Measurements from ENCODE around the gene PGGHG. TPM values are rescaled to one million over a fixed set of nuclear protein-coding genes. Genes with fewer than 3 reads are reported as not detected.

The PGGHG gene
- total RNA-seq, 1 donor from 2014 or later: 14.4 TPM

DNA sequence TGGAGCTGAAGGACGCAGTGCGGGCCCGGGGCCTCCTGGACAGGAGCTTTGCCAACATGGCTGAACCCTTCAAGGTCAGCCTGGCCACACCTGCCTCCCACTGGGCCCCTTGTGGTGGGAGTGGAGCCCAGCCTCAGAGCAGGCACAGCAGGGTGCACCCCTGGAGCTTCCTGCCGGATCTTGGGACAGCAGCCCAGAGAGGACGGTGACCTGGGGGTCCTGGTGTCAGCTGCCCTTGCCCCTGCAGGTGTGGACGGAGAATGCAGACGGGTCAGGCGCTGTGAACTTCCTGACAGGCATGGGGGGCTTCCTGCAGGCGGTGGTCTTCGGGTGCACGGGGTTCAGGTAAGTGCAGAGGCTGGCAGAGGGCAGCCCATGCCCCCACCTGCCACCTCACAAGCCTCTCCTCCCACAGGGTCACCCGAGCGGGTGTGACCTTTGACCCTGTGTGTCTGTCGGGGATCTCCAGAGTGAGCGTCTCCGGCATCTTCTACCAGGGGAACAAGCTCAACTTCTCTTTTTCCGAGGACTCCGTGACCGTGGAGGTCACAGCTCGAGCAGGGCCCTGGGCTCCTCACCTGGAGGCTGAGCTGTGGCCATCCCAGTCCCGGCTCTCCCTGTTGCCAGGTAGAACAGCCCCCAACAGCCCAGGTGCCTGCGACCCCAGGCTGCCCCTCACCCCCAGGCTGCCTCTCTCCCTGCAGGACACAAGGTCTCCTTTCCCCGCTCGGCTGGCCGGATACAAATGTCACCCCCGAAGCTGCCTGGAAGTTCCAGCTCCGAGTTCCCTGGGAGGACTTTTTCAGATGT lies 5.1 kb downstream of the PGGHG start:
- Mint-ChIP-seq H3K27ac (ENCODE audit: unreplicated experiment) (no peak overlapping the region), H3K4me1 (ENCODE audit: low read depth, unreplicated experiment) (peaks cover 5% of the 10 kb centered on the region), H3K9me3 (ENCODE audit: unreplicated experiment) (peaks cover 2% of the 10 kb centered on the region), H3K27me3 (ENCODE audit: unreplicated experiment) (peaks cover 11% of the 10 kb centered on the region), H3K4me3 (ENCODE audit: unreplicated experiment) (no peak overlapping the region), H3K36me3 (ENCODE audit: unreplicated experiment) (no peaks in the 10 kb centered on the region)
- peak; percentile 14 for DNase-seq
- TF ChIP-seq CTCF (IDR thresholded peaks at IDR 0.05; ENCODE audit: partially characterized antibody, unreplicated experiment): no peak

GRCh38 chr11:294780-295179 lies 5.9 kb downstream of the PGGHG start:
- TF ChIP-seq CTCF (IDR thresholded peaks at IDR 0.05; ENCODE audit: partially characterized antibody, unreplicated experiment): no peak
- DNase-seq: peak; percentile 13
- no peak overlapping the region for H3K27ac Mint-ChIP-seq (ENCODE audit: unreplicated experiment)
- H3K4me3 Mint-ChIP-seq (ENCODE audit: unreplicated experiment): no peak overlapping the region
- H3K4me1 Mint-ChIP-seq (ENCODE audit: low read depth, unreplicated experiment): peaks cover 5% of the 10 kb centered on the region
- no peaks in the 10 kb centered on the region for H3K36me3 Mint-ChIP-seq (ENCODE audit: unreplicated experiment)
- peaks cover 11% of the 10 kb centered on the region for H3K27me3 Mint-ChIP-seq (ENCODE audit: unreplicated experiment)
- peaks cover 2% of the 10 kb centered on the region for H3K9me3 Mint-ChIP-seq (ENCODE audit: unreplicated experiment)

DNA sequence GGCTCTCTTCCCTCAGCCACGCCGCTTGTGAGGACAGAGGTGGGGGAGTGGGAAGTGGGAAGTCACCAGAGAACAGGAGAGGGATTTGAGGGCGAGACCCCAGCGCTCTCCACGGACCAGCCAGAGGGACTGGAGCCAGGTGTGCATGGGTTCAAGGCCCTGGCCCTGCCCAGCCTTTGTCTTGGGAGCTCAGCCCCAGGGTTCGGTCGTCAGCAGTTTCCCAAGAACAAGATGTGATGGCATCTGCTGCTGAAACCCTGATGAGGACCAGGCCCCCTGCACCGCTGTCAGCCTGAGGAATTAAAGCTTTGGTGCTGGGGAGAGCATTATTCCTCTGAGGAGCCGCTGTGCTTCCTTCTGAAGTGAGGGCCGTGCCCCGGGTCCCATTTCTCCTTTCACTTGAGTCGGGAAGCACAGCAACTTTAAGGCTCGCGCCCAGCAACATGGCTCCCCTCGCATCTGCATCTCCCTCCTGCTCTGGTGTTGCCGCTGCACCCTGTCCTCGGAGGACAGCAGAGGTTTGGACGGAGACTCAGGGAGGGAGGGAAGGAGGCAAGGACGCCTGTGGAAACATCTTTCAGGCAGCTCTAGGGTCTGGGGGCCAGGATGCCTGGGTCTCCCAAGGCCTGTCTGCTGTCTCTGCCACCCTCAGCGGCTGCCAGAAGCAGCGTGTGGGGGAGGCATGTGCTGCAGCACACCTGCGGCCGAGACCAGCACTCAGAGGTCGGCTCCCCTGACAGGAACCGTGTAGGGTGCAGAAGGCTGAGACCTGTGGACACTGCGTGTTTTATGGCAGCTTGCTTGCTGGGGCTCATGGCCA lies 6.6 kb downstream of the PGGHG start:
- no peak for TF ChIP-seq CTCF (IDR thresholded peaks at IDR 0.05; ENCODE audit: partially characterized antibody, unreplicated experiment)
- H3K4me1 Mint-ChIP-seq (ENCODE audit: low read depth, unreplicated experiment): peaks cover 9% of the 10 kb centered on the region
- no peaks in the 10 kb centered on the region for H3K36me3 Mint-ChIP-seq (ENCODE audit: unreplicated experiment)
- peaks cover 11% of the 10 kb centered on the region for H3K27me3 Mint-ChIP-seq (ENCODE audit: unreplicated experiment)
- peaks cover 2% of the 10 kb centered on the region for H3K9me3 Mint-ChIP-seq (ENCODE audit: unreplicated experiment)
- peak; percentile 13 for DNase-seq
- no peak overlapping the region for H3K4me3 Mint-ChIP-seq (ENCODE audit: unreplicated experiment)
- H3K27ac Mint-ChIP-seq (ENCODE audit: unreplicated experiment): no peak overlapping the region

- peaks cover 10% of the 10 kb centered on the region for H3K4me1 Mint-ChIP-seq (ENCODE audit: low read depth, unreplicated experiment)
- no peaks in the 10 kb centered on the region for H3K9me3 Mint-ChIP-seq (ENCODE audit: unreplicated experiment)
- no peak overlapping the region for H3K4me3 Mint-ChIP-seq (ENCODE audit: unreplicated experiment)
- H3K27me3 Mint-ChIP-seq (ENCODE audit: unreplicated experiment): peaks cover 10% of the 10 kb centered on the region
- DNase-seq: peak; percentile 12
- TF ChIP-seq CTCF (IDR thresholded peaks at IDR 0.05; ENCODE audit: partially characterized antibody, unreplicated experiment): no peak
- H3K36me3 Mint-ChIP-seq (ENCODE audit: unreplicated experiment): no peaks in the 10 kb centered on the region
- no peak overlapping the region for H3K27ac Mint-ChIP-seq (ENCODE audit: unreplicated experiment)
Measured at GRCh38 chr11:296171-297050, 7.5 kb downstream of the PGGHG start.
